ENCODE measurements around the gene GPRIN3.

GRCh38 chr4:89277412-89277811, 30.2 kb downstream of the GPRIN3 start:
- TF ChIP-seq CTCF (IDR thresholded peaks at IDR 0.05) (no peak), POLR2AphosphoS5 (IDR thresholded peaks at IDR 0.05) (no peak)
